ENCODE measurements around the gene FGF2.
"Not testable (repeated sequence)": the region's sequence is repeated elsewhere in the genome, so short reads cannot be mapped to it uniquely, and the experiment has no call there.

DNA sequence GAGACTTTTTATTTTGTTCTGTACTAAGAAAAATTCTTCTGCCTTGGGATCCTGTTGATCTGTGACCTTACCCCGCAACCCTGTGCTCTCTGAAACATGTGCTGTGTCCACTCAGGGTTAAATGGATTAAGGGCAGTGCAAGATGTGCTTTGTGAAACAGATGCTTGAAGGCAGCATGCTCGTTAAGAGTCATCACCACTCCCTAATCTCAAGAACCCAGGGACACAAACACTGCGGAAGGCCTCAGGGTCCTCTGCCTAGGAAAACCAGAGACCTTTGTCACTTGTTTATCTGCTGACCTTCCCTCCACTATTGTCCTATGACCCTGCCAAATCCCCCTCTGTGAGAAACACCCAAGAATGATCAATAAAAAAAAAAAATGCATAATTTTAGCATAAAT is 13.8 kb upstream of the FGF2 start:
- TF ChIP-seq, protein P1, sequence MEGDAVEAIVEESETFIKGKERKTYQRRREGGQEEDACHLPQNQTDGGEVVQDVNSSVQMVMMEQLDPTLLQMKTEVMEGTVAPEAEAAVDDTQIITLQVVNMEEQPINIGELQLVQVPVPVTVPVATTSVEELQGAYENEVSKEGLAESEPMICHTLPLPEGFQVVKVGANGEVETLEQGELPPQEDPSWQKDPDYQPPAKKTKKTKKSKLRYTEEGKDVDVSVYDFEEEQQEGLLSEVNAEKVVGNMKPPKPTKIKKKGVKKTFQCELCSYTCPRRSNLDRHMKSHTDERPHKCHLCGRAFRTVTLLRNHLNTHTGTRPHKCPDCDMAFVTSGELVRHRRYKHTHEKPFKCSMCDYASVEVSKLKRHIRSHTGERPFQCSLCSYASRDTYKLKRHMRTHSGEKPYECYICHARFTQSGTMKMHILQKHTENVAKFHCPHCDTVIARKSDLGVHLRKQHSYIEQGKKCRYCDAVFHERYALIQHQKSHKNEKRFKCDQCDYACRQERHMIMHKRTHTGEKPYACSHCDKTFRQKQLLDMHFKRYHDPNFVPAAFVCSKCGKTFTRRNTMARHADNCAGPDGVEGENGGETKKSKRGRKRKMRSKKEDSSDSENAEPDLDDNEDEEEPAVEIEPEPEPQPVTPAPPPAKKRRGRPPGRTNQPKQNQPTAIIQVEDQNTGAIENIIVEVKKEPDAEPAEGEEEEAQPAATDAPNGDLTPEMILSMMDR (IDR thresholded peaks at IDR 0.05; ENCODE audit: low read length): not testable (repeated sequence)
- TF ChIP-seq EZH2 (optimal IDR thresholded peaks at IDR 0.05; ENCODE audit: low read depth, low read length): not testable (repeated sequence)

Measured in MM.1S (cell line).